CD4-positive, alpha-beta T cell treated with Interleukin-4 for 1 hour (primary cell): ENCODE measurements around the gene KRT80.
A peak's percentile ranks its signal among the peaks of the same experiment; 100 is the strongest.

Experiments used
- DNase-seq, 2 donors: peaks; one replicate each; pipeline ENCODE4 v3.0.0-alpha.2; 2020 to 2022

KRT80 gene

DNA sequence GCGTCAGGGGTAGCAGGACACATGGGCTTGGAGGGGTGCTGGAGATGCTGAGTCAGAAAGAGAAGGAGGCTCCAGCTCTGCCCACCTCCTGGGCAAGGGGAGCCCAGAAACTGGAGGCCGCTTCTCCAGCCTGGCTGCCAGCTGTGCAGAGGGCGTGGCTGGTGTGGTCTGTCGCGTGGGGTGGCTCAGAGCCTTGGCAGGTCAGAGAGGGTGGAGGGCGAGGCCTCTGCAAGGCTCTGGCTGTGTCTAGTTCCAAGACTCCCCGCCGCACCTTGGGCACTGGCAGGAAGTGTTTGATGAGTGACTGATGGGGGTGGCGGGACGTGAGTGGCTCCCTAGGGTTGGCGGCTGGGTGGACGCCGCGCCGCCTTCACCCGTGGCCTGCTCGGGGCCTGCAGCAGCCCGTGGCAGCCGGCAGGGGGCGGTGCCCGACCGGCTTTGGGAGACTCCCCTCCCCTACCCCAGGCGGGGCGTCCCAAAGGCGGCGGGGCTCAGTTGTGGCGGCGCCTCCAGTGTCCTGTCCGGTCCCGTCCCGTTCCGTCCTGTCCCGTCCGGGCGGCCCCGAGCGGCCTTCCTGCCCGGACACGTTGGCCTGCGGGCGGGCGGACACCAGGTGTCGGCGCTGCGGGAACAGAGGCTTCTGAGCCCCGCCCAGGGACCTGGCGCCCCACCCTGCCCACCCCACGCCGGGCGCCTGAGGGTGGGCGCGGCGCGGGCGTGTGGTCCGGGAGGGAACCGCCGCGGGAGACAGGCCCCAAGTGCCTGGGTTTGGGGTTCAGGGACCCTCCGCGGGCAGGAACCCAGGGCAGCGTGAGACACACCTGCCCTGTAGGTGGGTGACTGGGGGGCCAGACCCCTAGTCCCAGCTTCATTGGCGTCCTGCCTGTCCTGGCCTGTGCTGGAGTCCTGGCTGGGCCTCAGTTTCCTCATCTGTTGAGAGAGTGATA is 39.7 kb downstream of the KRT80 start:
- peak; percentile 72 to 77 for DNase-seq

DNA sequence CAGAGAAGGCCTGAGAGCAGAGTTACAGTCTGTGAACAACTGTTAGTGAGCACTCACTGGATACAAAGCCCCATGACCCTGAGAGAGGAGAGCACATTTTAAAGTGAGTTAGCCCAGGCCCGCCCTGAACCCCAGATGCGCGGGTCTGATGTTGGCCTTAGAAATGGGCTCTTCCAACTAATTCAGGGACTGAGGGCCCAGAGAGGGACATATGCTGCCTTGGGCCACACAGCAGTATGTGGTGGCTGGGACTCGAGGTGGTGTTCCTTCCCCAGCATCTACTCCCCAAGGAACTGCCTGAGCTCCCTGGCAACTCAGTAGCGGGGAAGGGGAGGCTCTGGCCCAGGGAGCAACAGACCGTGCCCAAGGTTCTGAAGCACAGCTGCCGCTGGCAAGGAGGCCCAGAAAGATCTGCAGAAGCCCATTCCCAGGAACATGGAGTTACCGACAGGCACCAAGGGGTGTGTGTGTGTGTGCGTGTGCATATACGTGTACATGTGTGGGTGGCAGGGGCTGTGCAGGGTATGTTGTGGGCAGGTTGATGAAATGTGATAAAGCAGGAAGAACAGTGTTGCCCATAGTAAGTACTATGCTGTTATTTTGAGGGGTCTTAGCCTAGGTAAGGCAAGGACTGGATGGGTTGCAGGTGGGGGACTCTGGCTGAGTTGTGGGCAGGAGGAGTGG is 40.5 kb downstream of the KRT80 start:
- no peak for DNase-seq

DNA sequence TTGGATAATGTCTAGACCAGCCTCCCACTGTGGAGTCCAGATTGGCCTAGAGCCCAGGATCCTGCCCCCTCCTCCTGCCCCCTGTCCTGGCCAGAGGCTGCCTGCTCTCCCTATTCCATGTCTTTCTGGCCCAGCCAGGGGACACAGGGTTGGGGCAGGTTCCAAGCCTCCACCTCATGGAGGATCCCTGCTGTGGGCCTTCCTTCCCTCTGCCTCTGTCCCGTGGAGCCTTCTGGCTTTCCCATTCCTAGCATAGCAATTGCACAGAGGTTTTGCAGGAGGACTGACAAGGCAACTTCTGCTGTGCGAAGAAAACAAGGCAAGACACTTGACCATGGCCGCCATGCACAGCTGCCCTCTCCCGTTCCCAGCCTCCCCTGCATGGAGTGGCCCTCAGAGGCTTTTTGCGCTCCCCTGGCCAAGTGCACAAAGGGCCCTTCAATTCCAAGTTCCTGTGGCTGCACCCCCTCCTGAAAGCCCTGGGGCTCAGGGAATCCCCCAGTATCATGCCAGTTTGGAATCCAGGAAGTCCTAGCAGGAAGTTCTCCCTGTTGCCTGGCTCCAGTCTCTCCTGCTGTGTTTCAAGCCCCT is 42.1 kb downstream of the KRT80 start:
- no peak for DNase-seq

DNA sequence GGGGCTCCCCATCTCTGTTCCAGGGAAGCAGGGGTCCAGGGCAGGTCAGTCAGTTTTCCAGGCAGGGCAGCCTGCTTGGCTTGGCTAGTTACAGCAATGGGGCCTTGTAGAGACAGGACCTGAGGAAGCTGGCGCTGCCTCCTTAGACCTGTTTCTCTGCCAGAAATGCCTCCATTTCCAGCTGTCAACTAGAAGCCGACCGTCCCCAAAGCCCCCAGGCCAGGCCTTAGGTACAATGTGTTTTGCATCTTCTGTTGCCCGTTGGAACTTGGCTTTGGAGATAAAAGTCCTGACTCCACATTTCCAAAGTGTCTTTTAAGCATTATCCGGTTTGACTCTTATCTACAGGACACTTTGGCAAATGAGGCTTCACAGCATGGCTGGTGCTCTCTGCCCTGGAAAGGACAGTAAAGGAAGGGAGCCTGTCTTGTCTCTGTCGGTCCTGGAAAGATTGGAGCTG is 42.6 kb downstream of the KRT80 start:
- DNase-seq, result no peak

DNA sequence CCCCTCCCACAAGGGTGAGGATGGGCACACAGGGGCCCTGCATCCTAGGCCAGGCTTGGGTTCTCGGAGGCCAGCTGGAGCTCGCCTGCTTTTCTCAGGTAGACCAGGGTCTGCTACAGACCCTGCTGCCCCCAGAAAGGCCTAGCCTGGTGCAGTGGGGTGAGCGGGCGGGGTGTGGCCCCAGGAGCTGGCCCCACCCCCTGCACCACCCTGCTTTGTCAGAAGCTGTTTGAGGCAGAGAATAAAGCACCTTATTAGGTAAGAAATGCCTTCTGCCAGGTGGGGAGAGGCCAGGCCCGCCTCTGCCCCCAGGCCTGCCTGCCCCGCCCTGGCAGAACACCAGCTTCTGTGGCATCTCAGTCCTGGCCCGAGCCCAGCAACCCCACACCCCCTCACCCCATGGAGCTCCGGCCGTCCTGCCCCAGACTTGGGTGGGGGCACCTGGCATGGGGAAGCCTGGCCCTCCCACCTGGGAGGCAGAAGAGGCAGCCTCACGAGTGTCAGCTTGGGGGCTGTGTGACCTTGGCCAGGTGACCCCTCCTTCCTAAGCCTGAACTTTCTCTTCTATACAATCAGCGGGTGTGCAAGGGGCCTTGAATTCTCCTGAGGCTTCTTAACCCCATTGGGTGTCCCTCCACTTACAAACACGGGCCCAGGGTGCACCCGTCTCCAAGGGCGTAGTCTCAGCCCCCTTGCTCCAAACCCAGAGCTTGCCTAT is 43.2 kb downstream of the KRT80 start:
- no peak for DNase-seq

DNA sequence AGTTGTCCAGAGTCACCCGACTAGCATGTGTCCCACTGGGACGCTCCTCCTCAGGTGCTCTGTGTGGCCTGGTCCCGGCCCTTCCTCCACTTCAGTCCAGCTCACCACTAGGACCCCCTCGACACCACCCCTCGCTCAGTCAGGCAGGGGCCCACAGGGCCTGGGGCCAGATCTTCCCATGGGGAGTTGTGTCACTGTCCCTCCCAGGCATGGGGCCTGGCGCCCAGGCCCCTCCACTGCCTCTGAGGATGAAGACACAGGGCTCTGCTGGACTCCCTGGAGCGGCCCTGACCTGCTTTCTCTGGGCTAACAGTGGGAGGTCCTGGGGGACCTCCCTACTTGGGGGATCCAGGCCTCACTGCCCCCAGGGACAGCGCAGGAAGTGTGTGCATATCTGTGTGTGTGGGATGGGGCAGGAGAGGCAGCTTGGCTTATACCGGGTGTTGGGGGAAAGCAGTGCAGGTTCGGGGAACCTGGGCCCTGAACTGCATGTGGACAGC is 43.8 kb downstream of the KRT80 start:
- no peak for DNase-seq

DNA sequence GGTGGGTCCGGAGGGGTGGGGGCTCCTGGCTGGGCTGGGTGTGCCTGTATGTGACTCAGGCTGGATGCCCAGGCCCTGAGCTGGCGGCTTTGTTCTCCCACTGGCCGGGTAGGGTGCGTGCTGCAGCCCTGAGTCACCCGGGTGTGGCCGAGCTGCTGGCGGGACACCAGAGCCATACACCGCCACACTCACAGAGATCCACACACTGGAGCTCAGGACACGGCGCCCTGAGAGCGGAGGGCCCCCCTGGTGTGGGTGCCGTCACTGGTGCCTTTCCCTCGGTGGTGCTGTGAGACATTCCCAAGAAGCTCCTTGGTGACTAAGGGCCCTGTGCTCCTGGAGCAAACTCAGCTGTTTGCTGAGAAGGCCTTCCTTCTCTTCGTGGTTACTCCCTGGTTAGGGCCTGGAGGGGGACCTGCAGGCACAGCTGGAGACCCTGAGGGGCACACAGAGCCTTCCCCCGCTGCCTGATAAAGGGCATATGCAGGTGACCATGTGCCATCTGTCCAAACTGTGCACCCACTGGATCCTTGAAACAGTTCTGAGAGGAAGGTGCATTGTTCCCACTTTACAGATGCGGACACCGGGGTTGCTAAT is 44.3 kb downstream of the KRT80 start:
- DNase-seq, result peak in 1 of 2 donors; percentile 75

DNA sequence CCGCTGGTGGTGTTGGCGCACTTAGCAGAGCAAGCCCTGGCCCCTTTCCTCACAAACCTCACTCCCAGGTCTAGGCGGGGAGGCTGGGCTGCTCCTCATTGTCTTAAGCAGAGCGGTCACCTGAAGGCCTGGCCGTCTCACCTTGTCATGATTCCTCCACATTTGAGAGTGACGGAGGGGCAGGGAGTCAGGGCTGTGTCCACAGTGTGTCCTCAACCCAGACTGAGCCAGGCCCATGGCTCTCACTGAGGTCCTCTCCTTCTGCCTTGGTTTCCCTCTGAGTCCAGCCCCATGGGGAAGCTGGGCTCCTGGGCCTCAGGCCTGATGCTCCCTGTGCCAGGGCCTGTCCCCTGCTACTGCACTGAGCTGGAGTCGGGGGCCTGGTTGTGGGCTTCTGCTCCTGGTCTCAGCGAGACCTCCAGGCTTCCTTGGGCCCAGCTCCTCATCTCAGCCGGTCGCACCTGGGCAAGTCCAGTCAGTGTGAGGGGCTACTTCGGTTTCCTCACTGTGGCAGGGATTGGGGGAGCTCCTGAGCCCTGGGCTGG is 44.9 kb downstream of the KRT80 start:
- no peak for DNase-seq

DNA sequence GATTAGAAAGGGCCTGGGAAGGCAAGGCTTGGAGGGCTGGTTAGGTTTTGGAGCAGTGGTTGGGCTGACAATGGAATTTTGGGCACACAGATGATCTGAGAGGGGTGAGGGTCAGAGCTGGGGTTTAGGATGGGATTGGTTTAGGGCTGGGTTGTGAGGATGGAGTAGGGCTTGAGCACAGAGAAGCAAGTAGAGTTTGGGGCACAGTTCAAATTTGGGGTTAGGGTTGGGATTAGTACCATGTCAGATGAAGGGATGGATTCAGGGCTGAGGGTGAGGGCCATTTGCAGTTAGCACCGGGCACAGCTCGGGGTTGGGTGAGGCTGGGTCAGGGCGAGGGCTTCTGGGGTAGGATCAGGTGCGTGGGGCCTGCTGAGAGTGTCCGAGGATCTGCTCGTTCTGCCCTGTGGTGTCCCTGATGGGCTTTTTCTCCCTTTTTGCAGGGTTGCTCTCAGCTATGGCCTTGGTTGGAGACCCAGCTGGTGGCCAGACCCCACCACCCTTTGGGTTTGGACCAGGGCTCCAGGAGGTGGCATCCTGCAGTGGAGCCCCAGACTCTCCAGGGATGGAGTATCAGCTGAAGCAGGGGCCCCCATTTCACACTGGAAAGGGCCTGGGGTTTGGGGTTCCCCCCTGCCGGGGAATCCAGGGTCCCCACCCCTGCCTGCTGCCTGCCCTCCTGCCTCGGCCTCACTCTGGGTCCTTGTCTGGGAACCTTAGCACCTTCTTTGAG is 45.6 kb downstream of the KRT80 start:
- no peak for DNase-seq

DNA sequence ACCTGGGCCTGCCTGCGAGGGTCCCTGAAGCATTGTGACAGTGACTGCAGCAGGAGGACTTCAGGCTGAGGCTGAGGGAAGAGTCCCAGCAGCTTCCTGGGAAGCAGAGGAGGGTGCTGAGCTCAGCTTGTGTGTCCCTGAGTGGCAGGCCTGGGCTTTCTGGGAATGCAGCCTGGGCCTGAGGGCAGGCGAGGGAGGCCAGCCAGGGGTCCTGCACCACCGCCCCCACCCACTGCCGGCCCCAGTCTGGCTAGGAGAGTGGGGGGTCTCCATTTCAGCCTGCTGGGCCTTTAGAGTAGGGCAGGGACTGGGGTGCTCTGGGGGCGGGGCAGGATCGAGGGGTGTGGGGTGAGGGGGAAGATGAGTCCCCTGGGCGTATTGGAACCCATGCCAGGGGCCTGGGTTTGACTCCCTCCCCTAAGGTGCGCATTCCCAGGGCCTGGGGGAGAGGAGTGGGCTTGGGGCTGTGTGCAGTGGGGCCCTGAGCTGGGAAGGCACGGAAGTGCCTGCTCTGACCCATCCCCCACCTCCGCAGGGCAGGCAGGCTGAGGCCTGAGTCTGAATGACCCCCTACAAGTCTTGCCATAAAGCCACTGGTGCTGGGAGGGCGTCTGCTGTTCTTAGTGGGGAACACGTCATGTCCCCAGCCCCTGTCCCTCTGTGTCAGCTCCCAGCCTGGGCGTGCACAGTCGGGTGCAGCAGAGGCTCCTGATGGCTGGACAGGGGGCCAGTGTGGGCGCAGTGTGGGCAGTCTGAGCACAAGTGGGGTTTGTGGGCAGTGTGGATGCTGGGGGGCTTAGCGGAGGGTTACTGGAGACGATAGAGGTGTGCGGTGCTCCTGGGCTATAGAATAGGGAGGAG is 46.4 kb downstream of the KRT80 start:
- DNase-seq, result no peak

DNA sequence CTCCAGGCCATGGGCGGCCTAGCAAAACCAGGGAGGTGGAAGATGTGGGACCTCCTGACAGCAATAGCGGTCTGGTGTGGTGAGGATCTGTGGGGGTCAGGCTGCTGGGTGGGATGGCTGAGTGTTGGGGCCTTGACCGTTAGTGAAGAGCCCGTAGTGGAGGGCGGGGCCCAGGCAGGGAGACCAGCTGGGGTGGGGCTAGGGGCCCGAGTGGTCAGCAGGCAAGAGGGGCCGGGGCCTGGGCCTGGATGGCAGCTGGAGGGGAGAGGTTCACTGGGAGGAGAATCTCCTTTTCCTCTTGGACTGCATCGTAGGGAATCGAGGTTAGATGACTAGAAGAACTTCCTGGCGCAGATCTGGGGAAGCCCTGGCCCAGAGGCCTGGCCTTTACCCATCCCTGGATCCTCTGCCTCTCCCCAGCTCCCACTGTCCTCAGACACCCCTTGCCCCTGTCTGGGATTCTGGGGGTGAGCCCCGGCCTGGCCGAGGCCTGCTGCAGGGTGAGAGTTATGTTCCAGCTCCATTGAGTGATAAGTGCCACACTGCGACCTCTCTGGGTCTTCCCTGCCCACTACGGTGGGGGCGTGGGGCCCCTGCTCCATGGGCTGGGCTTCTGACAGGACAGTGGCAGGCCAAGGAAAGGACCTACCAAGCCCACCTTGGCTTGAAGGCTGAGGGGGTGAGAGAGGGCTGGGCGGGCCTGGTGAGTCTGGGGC is 47.1 kb downstream of the KRT80 start:
- no peak for DNase-seq

DNA sequence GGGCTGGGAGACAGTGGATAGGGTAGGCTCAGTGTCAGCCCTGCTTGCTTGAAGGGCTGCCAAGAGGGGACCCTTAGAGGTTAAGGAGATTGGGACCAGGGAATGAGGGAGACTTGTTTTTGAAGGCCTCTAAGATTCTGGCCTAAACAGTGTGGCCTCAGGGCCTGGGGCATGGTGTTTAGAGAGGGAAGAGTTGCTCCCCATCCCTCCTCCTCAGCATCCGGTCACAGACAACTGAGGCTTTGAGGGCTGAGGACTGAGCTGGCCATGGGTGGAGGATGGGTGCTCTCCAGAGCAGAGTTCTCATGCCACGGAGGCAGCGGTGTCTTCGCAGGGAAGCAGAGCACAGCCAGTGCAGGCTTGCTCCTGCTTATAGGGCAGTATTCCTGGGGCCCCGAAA is 49.4 kb downstream of the KRT80 start:
- DNase-seq, result no peak

DNA sequence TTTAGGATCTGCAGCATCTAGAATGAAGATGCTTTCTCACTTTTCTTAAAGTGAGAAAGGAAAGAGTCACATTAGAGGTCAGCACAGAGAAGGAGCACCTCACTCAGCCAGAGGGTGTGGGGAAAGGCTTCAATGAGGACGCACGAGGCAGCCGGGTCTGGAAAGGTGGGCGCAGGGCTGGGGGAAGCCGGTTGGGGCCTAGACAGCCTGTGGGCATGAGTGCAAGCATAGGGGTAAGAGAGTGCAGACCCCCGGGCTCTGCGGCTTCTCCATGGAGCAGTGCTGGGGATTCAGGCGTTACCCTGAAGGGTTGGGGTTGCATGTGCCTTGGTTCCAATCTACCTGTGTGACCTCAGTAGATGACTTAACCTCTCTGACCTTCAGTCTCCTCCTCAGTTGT is 49.9 kb downstream of the KRT80 start:
- DNase-seq, result no peak

DNA sequence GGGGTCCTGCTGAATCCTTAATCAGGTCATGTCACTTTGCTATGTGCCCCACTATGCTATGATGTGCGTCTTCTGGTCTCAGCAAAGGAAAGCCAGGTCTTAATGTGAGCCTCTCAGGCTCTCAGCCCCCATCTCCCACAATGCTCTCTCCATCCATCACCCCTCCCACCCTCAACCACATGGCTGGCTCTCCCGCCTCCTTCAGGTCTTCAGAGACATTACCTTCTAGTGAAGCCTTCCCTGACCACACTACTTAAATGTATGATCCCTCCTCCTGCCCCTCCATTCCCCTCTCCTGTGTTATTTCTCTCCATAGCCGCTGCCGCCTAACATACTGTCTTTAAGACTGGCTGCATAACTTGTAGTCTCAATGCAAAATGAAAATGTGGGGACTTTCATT is 50.5 kb downstream of the KRT80 start:
- no peak for DNase-seq

DNA sequence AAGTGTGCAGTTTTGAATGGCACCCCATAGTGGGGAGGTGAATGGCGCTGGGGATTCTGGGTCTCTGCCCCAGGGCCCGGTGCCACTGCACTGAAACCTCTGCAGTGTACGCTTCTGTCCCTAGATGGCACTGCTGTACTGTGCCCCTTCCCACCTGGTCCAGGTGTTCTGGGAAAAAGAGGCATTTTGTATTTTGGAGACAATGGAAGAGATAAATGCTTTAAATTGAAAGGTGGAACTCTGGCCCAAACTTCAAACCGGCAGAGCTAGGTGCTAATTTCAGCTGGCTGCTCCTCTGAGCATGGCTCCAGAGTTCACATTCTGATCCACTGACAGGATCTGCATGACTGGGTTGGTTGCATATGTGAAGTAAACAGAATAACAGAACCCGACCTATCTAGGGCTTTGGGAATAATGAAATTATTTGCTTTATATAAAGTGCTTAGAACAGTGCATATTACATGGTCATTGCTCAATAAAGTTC is 52.2 kb downstream of the KRT80 start:
- DNase-seq, result peak in 1 of 2 donors; percentile 29

DNA sequence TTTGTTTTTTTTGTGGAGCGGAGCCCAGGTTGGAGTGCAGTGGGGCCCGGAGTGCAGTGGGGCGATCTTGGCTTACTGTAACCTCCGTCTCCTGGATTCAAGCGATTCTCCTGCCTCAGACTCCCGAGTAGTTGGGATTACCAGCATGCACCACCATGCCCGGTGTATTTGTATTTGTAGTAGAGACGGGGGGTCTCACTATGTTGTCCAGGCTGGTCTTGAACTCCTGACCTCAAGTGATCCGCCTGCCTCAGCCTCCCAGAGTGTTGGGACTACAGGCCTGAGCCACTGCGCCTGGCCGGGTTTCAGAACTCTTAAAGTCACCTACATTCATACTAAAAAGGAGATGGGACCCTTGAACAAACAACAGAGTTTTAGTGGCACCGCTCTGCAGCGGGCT is 52.7 kb downstream of the KRT80 start:
- DNase-seq, result no peak

DNA sequence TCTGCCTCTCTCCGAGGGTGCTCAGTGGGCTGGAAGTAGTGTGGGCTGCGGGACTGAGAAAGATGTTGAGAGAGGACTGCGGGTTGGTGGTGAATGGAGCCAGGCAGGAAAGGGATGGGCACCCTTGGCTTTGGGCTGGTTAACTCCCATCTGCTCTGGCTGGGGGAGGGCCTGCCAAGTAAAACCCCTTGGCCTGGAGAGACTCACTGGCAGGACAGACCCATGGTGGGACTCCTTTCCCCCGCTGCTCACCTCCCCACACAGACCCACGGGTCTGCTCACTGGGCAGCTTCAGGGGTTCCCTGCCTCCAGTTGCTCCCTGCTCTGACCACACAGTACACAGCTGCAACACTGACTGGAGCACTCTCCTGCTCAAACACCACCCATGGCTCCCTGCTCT is 54.1 kb downstream of the KRT80 start:
- no peak for DNase-seq

DNA sequence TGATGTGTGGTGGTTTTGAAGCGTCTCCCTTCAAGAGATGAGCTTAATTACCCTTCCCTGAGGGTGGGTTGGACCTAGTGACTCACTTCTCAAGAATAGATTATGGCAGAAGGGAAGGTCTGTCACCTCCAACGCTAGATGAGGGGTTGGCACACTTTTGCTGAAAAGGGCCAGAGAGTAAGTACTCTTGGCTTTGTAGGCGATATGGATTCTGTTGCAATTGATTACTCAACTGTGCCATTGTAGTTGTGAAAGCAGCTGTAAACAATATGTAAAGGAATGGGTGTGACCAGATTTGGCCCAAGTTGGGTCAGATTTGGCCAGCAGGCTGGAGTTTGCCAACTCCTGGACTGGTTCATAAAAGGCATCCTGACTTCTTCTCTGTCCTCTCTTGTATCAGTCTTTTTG is 59.1 kb downstream of the KRT80 start:
- DNase-seq, result peak in 1 of 2 donors; percentile 11

DNA sequence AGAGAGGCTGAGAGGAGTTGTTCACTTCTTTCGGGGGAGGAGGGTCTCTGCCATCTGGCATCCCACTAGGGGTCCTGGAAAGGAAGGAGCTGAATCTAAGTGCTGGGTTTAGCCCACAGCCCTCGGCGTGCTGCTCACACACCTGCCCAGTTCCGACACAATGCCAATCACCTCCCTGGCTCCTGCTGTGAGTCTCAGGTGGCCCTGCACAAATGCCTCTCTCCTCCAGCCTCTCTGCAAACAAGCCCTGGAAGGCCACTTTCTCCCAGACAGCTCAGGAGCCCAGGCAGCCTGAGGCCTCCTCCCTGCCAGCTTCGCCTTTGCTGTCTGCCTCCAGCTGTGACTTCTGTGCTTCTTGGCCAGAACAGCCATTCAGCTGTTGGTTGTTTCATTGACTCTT is 61.1 kb downstream of the KRT80 start:
- DNase-seq, result peak in 1 of 2 donors; percentile 10
